ENCODE data around the gene GPR15. TPM values are rescaled to one million over a fixed set of nuclear protein-coding genes. Genes with fewer than 3 reads are reported as not detected.

The GPR15 gene
- total and polyA plus RNA-seq, 2 experiments from 2014 or later = not detected

DNA sequence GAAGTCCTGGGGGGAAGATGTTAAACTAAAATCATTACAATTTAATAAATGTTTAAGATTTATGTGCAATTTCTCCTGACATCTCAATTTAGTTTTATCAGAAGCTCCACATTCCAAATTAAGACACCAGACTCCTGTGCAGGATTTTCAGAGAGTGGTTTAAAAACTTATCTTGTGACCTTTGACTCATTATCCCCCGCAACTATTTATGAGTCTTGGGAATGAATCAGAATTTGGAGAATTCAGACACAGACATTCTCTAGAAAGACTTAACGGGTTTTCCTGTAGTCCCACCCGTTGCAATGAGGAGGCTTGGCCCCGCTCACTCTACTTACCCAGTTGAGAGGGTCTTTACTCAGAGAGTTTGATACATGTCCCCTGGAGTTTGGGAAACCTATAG is 27.2 kb upstream of the GPR15 start (continued):
- TF ChIP-seq, protein P1, sequence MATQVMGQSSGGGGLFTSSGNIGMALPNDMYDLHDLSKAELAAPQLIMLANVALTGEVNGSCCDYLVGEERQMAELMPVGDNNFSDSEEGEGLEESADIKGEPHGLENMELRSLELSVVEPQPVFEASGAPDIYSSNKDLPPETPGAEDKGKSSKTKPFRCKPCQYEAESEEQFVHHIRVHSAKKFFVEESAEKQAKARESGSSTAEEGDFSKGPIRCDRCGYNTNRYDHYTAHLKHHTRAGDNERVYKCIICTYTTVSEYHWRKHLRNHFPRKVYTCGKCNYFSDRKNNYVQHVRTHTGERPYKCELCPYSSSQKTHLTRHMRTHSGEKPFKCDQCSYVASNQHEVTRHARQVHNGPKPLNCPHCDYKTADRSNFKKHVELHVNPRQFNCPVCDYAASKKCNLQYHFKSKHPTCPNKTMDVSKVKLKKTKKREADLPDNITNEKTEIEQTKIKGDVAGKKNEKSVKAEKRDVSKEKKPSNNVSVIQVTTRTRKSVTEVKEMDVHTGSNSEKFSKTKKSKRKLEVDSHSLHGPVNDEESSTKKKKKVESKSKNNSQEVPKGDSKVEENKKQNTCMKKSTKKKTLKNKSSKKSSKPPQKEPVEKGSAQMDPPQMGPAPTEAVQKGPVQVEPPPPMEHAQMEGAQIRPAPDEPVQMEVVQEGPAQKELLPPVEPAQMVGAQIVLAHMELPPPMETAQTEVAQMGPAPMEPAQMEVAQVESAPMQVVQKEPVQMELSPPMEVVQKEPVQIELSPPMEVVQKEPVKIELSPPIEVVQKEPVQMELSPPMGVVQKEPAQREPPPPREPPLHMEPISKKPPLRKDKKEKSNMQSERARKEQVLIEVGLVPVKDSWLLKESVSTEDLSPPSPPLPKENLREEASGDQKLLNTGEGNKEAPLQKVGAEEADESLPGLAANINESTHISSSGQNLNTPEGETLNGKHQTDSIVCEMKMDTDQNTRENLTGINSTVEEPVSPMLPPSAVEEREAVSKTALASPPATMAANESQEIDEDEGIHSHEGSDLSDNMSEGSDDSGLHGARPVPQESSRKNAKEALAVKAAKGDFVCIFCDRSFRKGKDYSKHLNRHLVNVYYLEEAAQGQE (IDR thresholded peaks at IDR 0.05; ENCODE audit: unreplicated experiment) = no peak

DNA sequence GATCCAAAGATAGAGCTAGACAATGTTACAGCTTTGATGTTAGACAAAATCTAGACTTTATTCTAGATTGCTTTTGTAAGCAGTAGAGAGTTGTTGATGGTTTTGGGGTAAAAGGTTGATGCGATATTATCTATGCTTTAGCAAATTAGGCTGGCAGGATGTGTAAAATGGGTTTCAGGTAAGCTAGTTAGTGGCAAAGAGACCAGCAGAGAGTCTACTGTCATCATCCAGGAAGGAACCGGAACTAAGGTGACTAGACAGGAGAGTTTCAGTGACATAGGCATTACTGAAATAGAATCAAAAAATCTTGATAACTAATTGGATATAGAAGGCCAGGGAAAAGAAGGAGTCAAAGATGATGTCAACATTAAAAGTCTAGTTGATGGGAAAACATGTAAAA is 23.2 kb upstream of the GPR15 start:
- H3K4me3 Mint-ChIP-seq = no peak overlapping the region
- TF ChIP-seq CREB1 (CRISPR knock-in tag; IDR thresholded peaks at IDR 0.05; ENCODE audit: low read depth) = no peak
- no peak for TF ChIP-seq POLR2AphosphoS5 (IDR thresholded peaks at IDR 0.05; ENCODE audit: low read depth)
- TF ChIP-seq, protein P2, sequence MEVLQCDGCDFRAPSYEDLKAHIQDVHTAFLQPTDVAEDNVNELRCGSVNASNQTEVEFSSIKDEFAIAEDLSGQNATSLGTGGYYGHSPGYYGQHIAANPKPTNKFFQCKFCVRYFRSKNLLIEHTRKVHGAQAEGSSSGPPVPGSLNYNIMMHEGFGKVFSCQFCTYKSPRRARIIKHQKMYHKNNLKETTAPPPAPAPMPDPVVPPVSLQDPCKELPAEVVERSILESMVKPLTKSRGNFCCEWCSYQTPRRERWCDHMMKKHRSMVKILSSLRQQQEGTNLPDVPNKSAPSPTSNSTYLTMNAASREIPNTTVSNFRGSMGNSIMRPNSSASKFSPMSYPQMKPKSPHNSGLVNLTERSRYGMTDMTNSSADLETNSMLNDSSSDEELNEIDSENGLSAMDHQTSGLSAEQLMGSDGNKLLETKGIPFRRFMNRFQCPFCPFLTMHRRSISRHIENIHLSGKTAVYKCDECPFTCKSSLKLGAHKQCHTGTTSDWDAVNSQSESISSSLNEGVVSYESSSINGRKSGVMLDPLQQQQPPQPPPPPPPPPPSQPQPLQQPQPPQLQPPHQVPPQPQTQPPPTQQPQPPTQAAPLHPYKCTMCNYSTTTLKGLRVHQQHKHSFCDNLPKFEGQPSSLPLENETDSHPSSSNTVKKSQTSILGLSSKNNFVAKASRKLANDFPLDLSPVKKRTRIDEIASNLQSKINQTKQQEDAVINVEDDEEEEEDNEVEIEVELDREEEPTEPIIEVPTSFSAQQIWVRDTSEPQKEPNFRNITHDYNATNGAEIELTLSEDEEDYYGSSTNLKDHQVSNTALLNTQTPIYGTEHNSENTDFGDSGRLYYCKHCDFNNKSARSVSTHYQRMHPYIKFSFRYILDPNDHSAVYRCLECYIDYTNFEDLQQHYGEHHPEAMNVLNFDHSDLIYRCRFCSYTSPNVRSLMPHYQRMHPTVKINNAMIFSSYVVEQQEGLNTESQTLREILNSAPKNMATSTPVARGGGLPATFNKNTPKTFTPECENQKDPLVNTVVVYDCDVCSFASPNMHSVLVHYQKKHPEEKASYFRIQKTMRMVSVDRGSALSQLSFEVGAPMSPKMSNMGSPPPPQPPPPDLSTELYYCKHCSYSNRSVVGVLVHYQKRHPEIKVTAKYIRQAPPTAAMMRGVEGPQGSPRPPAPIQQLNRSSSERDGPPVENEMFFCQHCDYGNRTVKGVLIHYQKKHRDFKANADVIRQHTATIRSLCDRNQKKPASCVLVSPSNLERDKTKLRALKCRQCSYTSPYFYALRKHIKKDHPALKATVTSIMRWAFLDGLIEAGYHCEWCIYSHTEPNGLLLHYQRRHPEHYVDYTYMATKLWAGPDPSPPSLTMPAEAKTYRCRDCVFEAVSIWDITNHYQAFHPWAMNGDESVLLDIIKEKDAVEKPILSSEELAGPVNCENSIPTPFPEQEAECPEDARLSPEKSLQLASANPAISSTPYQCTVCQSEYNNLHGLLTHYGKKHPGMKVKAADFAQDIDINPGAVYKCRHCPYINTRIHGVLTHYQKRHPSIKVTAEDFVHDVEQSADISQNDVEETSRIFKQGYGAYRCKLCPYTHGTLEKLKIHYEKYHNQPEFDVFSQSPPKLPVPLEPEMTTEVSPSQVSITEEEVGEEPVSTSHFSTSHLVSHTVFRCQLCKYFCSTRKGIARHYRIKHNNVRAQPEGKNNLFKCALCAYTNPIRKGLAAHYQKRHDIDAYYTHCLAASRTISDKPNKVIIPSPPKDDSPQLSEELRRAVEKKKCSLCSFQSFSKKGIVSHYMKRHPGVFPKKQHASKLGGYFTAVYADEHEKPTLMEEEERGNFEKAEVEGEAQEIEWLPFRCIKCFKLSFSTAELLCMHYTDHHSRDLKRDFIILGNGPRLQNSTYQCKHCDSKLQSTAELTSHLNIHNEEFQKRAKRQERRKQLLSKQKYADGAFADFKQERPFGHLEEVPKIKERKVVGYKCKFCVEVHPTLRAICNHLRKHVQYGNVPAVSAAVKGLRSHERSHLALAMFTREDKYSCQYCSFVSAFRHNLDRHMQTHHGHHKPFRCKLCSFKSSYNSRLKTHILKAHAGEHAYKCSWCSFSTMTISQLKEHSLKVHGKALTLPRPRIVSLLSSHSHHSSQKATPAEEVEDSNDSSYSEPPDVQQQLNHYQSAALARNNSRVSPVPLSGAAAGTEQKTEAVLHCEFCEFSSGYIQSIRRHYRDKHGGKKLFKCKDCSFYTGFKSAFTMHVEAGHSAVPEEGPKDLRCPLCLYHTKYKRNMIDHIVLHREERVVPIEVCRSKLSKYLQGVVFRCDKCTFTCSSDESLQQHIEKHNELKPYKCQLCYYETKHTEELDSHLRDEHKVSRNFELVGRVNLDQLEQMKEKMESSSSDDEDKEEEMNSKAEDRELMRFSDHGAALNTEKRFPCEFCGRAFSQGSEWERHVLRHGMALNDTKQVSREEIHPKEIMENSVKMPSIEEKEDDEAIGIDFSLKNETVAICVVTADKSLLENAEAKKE (CRISPR knock-in tag; IDR thresholded peaks at IDR 0.05) = no peak
- TF ChIP-seq JUNB (IDR thresholded peaks at IDR 0.05; ENCODE audit: unreplicated experiment) = no peak
- no peak for TF ChIP-seq ZNF331 (CRISPR knock-in tag; IDR thresholded peaks at IDR 0.05; ENCODE audit: low read depth)
- TF ChIP-seq, protein P3, sequence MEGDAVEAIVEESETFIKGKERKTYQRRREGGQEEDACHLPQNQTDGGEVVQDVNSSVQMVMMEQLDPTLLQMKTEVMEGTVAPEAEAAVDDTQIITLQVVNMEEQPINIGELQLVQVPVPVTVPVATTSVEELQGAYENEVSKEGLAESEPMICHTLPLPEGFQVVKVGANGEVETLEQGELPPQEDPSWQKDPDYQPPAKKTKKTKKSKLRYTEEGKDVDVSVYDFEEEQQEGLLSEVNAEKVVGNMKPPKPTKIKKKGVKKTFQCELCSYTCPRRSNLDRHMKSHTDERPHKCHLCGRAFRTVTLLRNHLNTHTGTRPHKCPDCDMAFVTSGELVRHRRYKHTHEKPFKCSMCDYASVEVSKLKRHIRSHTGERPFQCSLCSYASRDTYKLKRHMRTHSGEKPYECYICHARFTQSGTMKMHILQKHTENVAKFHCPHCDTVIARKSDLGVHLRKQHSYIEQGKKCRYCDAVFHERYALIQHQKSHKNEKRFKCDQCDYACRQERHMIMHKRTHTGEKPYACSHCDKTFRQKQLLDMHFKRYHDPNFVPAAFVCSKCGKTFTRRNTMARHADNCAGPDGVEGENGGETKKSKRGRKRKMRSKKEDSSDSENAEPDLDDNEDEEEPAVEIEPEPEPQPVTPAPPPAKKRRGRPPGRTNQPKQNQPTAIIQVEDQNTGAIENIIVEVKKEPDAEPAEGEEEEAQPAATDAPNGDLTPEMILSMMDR (conservative IDR thresholded peaks at IDR 0.05; ENCODE audit: low read depth in 2 of 2) = no peak
- no peak for TF ChIP-seq STAT1 (IDR thresholded peaks at IDR 0.05; ENCODE audit: unreplicated experiment)
- Histone ChIP-seq H3K4me1 (ENCODE audit: insufficient read depth) (no peaks in the 10 kb centered on the region; the same call in 1 of the 2 replicates), H3K27ac (ENCODE audit: low read depth) (no peak overlapping the region), H3K4me3 (no peak overlapping the region), H4K20me1 (replicated peaks; ENCODE audit: insufficient read depth) (0 out of 2 replicates have a peak, but pooled peaks cover 5% of the 10 kb centered on the region), H3K79me2 (replicated peaks; ENCODE audit: insufficient read depth) (no peaks in the 10 kb centered on the region), H3K9me2 (ENCODE audit: insufficient read depth) (no peaks in the 10 kb centered on the region), H3K36me3 (ENCODE audit: insufficient read depth) (no peaks in the 10 kb centered on the region), H3K27me3 (ENCODE audit: insufficient read depth) (no peaks in the 10 kb centered on the region), H2AFZ (no peak overlapping the region), H3F3A (replicated peaks; ENCODE audit: low read depth) (no peaks in the 10 kb centered on the region), H3K4me2 (no peak overlapping the region)
- H3K9me3 Mint-ChIP-seq = no peaks in the 10 kb centered on the region; the same call in 2 of the 3 replicates
- no peak for ATAC-seq
- no peaks in the 10 kb centered on the region for H3K36me3 Mint-ChIP-seq (ENCODE audit: low read depth)
- H3K27ac Mint-ChIP-seq = no peak overlapping the region
- H3K4me1 Mint-ChIP-seq = peaks cover 3% of the 10 kb centered on the region; the same call in 1 of the 3 replicates
- DNase-seq (ENCODE audit: low spot score) = no peak
- no peaks in the 10 kb centered on the region for H3K27me3 Mint-ChIP-seq (ENCODE audit: insufficient read depth, low read depth, poor library complexity)
